Mesangial cell (primary cell): ENCODE measurements around the gene CLDN1. TPM values are rescaled to one million over a fixed set of nuclear protein-coding genes. Genes with fewer than 3 reads are reported as not detected.

Experiments used
- total RNA-seq: library from RNA; depleted of rRNA; stranded (reverse); fragments of >200 nt; gene quantifications from 2 replicates; pipeline ENCODE4 v1.2.3, GENCODE V29; 2015

The CLDN1 gene, protein sequence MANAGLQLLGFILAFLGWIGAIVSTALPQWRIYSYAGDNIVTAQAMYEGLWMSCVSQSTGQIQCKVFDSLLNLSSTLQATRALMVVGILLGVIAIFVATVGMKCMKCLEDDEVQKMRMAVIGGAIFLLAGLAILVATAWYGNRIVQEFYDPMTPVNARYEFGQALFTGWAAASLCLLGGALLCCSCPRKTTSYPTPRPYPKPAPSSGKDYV
- 84.9 and 98.0 TPM in 2 replicates for total RNA-seq

GRCh38 chr3:190321789-190322603 is at the start of gene CLDN1:
CLDN1 (minus strand) TSS chr3:190322446; CDS start chr3:190322206, 240 bp downstream.

Other genes with a start within 250 kb of the CLDN1 start
- gene P3H2, start 201.5 kb downstream of the CLDN1 start, total RNA-seq: 67.0 and 101 TPM in 2 replicates
- 0.16 and 1.3 TPM in 2 replicates for gene CLDN16, start 65.7 kb upstream of the CLDN1 start, total RNA-seq
- gene TMEM207, start 127.5 kb upstream of the CLDN1 start, total RNA-seq: not detected in 2 replicates
- gene IL1RAP, start 191.6 kb upstream of the CLDN1 start, total RNA-seq: 8.5 and 9.6 TPM in 2 replicates